ENCODE measurements around the gene CAMTA1. TPM values are rescaled to one million over a fixed set of nuclear protein-coding genes. Genes with fewer than 3 reads are reported as not detected.

CAMTA1 gene
- total and polyA plus RNA-seq, 4 donors, result 48.1 to 140 (median 52.3) TPM

DNA sequence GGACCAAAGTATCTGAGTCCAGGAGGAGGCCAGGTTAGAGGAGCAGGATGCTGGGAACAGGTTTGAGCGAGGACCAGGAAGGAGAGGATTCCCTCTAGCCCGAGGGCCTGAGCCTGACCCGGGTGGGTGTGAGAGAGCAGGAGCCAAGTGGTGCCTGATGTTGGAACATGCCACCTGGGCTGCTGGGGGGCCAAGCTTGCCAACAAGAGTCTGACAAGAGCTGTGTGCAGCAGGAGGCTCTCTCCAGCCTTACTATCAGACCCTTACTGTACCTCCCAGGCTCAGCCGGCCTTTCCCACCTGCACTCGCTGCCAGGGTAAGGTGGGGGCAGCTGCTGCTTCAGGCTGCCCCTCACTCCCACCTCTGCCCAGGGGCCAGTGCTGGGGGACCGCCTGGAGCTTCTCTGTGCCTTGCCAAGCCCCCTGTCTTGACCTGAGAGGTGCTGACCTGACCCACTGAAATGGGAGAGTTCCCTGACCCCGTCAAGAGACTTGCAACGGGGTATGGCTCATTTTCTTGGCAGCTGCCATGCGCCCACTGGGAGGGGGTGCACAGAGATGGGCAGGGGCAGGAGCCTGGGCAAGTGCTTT lies 826.3 kb downstream of the CAMTA1 start:
- Histone ChIP-seq H3K27ac (ENCODE audit: low read depth in 1 of 2, low read length in 1 of 2) (no peak overlapping the region), H3K27me3 (ENCODE audit: control insufficient read depth in 3 of 3, insufficient read depth in 3 of 3, low read length in 2 of 3) (no peaks in the 10 kb centered on the region), H3K9ac (ENCODE audit: insufficient read depth in 1 of 2, low read length in 2 of 2) (no peak overlapping the region), H3K36me3 (ENCODE audit: control insufficient read depth in 4 of 4, insufficient read depth in 4 of 4, low read length in 4 of 4) (no peaks in the 10 kb centered on the region), H3K4me3 (no peak overlapping the region), H3K9me3 (ENCODE audit: control insufficient read depth in 4 of 4, insufficient read depth in 3 of 4, low read length in 3 of 4) (peaks cover 0 to 8% (median 0%) of the 10 kb centered on the region in 4 donors), H3K4me1 (ENCODE audit: control insufficient read depth in 5 of 5, insufficient read depth in 5 of 5, low read length in 5 of 5) (no peaks in the 10 kb centered on the region)
- TF ChIP-seq CTCF (IDR thresholded peaks at IDR 0.05; ENCODE audit: control extremely low read depth, extremely low read depth), result no peak
- no peak for DNase-seq
- 83 to 89% methylated on average over 9 of the region's 9 CpGs for WGBS, 2 donors
- no peak for ATAC-seq (ENCODE audit: insufficient read depth, low FRiP score)

- no peak for DNase-seq
- H3K4me3 ChIP-seq, result no peak overlapping the region
- peaks cover 0 to 7% (median 0%) of the 10 kb centered on the region in 4 donors for H3K9me3 ChIP-seq (ENCODE audit: control insufficient read depth in 4 of 4, insufficient read depth in 3 of 4, low read length in 3 of 4)
- peaks cover 0 to 2% (median 0%) of the 10 kb centered on the region in 3 donors for H3K27me3 ChIP-seq (ENCODE audit: control insufficient read depth in 3 of 3, insufficient read depth in 3 of 3, low read length in 2 of 3)
- no peak for ATAC-seq (ENCODE audit: insufficient read depth, low FRiP score)
- no peak overlapping the region for H3K9ac ChIP-seq (ENCODE audit: insufficient read depth in 1 of 2, low read length in 2 of 2)
- peaks cover 0 to 3% (median 0%) of the 10 kb centered on the region in 5 donors for H3K4me1 ChIP-seq (ENCODE audit: control insufficient read depth in 5 of 5, insufficient read depth in 5 of 5, low read length in 5 of 5)
- H3K36me3 ChIP-seq (ENCODE audit: control insufficient read depth in 4 of 4, insufficient read depth in 4 of 4, low read length in 4 of 4), result no peaks in the 10 kb centered on the region
- no peak for TF ChIP-seq CTCF (IDR thresholded peaks at IDR 0.05; ENCODE audit: control extremely low read depth, extremely low read depth)
- 78 to 80% methylated on average over 18 of the region's 18 CpGs for WGBS, 2 donors
- H3K27ac ChIP-seq (ENCODE audit: low read depth in 1 of 2, low read length in 1 of 2), result no peak overlapping the region
These were observed 828.0 kb downstream of the CAMTA1 start for GRCh38 chr1:7613106-7613850.

GRCh38 chr1:7613851-7614205 lies 828.6 kb downstream of the CAMTA1 start:
- 78 to 91% methylated on average over 4 of the region's 4 CpGs for WGBS, 2 donors

More at GRCh38 chr1:7613851-7614205, 828.6 kb downstream of the CAMTA1 start:
- Histone ChIP-seq H3K4me3 (no peak overlapping the region), H3K36me3 (ENCODE audit: control insufficient read depth in 4 of 4, insufficient read depth in 4 of 4, low read length in 4 of 4) (no peaks in the 10 kb centered on the region), H3K9ac (ENCODE audit: insufficient read depth in 1 of 2, low read length in 2 of 2) (no peak overlapping the region), H3K27ac (ENCODE audit: low read depth in 1 of 2, low read length in 1 of 2) (no peak overlapping the region), H3K4me1 (ENCODE audit: control insufficient read depth in 5 of 5, insufficient read depth in 5 of 5, low read length in 5 of 5) (peaks cover 0 to 3% (median 0%) of the 10 kb centered on the region in 5 donors), H3K9me3 (ENCODE audit: control insufficient read depth in 4 of 4, insufficient read depth in 3 of 4, low read length in 3 of 4) (peaks cover 0 to 7% (median 0%) of the 10 kb centered on the region in 4 donors), H3K27me3 (ENCODE audit: control insufficient read depth in 3 of 3, insufficient read depth in 3 of 3, low read length in 2 of 3) (peaks cover 0 to 2% (median 0%) of the 10 kb centered on the region in 3 donors)
- no peak for DNase-seq
- no peak for ATAC-seq (ENCODE audit: insufficient read depth, low FRiP score)
- TF ChIP-seq CTCF (IDR thresholded peaks at IDR 0.05; ENCODE audit: control extremely low read depth, extremely low read depth), result no peak

Measured in lung (tissue), 12 donors.